Panc1 (cell line): ENCODE results near the gene HOXA7.

Source experiments
- CTCF ChIP-seq: fragments of 450-650 bp; IDR thresholded peaks from 2 replicates; pipeline ENCODE4 v1.5.1; 2017; ENCODE audit warnings: mild to moderate bottlenecking
- SIN3A ChIP-seq: IDR thresholded peaks from 2 replicates; pipeline ENCODE4 v1.6.1; 2012; ENCODE audit warnings: low read depth, mild to moderate bottlenecking, low read length, moderate library complexity, borderline replicate concordance; ENCODE audit not compliant: insufficient read depth

GRCh38 chr7:27111042-27111750 is 45.3 kb downstream of the HOXA7 start:
- no peak for TF ChIP-seq CTCF
- no peak; the same call in 1 of the 2 replicates for TF ChIP-seq SIN3A
